NB4 (cell line): Measurements from ENCODE around the gene CCDC81.
"Not testable (repeated sequence)": the region's sequence is repeated elsewhere in the genome, so short reads cannot be mapped to it uniquely, and the experiment has no call there.

Source experiments
- DNase-seq: peaks from one replicate; pipeline ENCODE4 v3.0.0; 2010; ENCODE audit warnings: low read depth
- H3K4me3 ChIP-seq: one replicate; pipeline ENCODE4 v1.5.1; 2011; ENCODE audit warnings: mild to moderate bottlenecking, low read depth, low read length, moderate library complexity
- CTCF ChIP-seq: IDR thresholded peaks from one replicate; pipeline ENCODE4 v1.5.1; 2012; ENCODE audit warnings: low read depth, low read length
- MYC ChIP-seq: IDR thresholded peaks from 2 replicates; pipeline ENCODE4 v1.6.1; 2011; ENCODE audit warnings: low read depth, low read length
- POLR2A ChIP-seq: IDR thresholded peaks from 2 replicates; pipeline ENCODE4 v1.6.1; 2011; ENCODE audit warnings: mild to moderate bottlenecking; ENCODE audit not compliant: insufficient read length; ENCODE audit errors: extremely low read depth
- TF ChIP-seq, protein P1 (sequence below): IDR thresholded peaks from 2 replicates; pipeline ENCODE4 v1.6.1; 2011; ENCODE audit warnings: low read depth, low read length

CCDC81 gene

DNA sequence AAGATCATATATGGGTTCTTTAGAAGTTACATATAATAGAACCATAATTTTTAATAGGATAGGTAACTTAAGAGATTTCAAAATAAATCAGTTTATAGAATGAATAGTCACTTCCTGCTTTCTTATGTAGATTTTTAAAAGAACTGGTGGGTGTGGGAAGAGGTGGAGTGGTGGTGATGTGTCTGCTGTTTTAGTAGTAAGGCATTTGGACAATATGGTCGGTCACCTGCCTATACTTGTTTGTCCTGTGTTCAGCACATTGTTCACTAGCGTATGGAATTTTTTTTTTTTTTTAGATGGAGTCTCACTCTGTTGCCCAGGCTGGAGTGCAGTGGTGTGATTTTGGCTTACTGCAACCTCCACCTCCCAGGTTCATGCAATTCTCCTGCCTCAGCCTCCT, 39.3 kb downstream of the CCDC81 start:
- DNase-seq, result no peak
- H3K4me3 ChIP-seq, result no peak overlapping the region
- TF ChIP-seq, protein P1, sequence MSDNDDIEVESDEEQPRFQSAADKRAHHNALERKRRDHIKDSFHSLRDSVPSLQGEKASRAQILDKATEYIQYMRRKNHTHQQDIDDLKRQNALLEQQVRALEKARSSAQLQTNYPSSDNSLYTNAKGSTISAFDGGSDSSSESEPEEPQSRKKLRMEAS, result no peak
- TF ChIP-seq POLR2A (no peak), MYC (no peak), CTCF (no peak)

- H3K4me3 ChIP-seq, result no peak overlapping the region
- TF ChIP-seq MYC (no peak), POLR2A (no peak), CTCF (no peak)
- TF ChIP-seq, protein P1, result no peak
- DNase-seq, result no peak
These were observed 40.3 kb downstream of the CCDC81 start for GRCh38 chr11:86415026-86415425.

- no peak overlapping the region for H3K4me3 ChIP-seq
- no peak for DNase-seq
- no peak for TF ChIP-seq CTCF
- TF ChIP-seq MYC, result no peak
- TF ChIP-seq POLR2A, result no peak
- TF ChIP-seq, protein P1, result no peak
These were observed 41.8 kb downstream of the CCDC81 start for GRCh38 chr11:86416494-86416893.

- H3K4me3 ChIP-seq, result not testable (repeated sequence)
These were observed 42.3 kb downstream of the CCDC81 start for GRCh38 chr11:86416951-86417350.

DNA sequence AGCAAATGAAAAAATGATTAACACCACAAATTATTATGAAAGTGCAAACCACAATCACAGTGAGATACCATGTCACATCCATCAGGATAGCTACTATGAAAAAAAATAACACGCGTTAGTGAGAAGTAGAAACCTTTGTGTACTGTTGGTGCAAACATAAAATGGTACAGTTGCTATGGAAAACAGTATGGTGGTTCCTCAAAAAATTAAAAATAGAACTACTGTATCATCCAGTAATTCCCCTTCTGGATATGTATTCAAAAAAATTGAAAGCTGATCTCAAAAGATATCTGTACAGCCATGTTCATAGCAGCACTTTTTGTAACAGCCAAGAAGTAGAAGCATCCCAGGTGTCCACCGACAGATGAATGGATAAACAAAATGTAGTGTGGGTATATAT, 43.4 kb downstream of the CCDC81 start:
- TF ChIP-seq CTCF, result no peak
- TF ChIP-seq POLR2A, result no peak
- no peak for TF ChIP-seq MYC
- TF ChIP-seq, protein P1, result no peak
- H3K4me3 ChIP-seq, result no peak overlapping the region
- DNase-seq, result no peak

More at GRCh38 chr11:86416951-86417350, 42.3 kb downstream of the CCDC81 start:
- not testable (repeated sequence) for DNase-seq

- TF ChIP-seq POLR2A (no peak), MYC (no peak), CTCF (no peak)
- TF ChIP-seq, protein P1, result no peak
- DNase-seq, result no peak
- H3K4me3 ChIP-seq, result no peak overlapping the region
These were observed 43.8 kb downstream of the CCDC81 start for GRCh38 chr11:86418513-86418912.
